ENCODE data around the gene GMEB2.
"Not testable (repeated sequence)": the region's sequence is repeated elsewhere in the genome, so short reads cannot be mapped to it uniquely, and the experiment has no call there.

GMEB2 gene

DNA sequence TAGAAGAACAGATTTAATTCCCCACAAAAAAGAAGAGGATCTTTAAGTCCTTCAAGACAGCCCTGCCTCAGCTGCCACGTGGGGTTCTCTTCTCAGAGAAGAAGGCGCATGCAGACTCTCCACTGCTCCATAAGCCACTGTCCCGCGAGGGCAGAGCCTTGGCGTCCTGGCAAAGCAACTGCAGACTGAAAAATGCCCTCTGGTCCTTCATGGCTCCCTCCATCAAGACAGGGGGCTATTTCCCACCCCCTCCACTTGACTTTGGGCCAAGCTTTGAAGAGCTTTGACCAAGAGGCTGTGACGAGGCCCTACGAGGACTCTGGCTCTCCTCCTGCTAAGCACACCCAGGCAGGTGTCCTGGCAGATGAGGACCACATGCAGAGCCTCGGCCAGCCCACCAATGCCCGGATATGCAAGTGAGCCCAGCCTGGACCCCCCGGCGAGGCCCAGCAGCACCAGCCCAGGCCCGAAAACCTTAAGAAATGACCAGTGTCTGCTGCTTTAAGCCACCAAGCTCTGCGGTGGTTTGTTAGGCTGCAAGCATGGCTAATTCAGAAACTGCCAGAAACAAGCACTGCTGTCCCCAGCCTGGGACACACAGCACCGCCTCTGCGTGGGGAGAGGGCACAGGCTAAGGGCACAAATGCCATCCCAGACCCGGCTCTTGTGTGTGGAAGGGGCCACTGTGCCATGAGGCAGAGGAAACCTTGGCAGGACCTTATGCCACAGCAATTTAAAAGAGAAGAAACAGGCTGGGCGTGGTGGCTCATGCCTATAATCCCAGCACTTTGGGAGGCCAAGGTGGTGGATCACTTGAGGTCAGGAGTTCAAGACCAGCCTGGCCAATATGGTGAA is 16.1 kb downstream of the GMEB2 start:
- no peak for DNase-seq

DNA sequence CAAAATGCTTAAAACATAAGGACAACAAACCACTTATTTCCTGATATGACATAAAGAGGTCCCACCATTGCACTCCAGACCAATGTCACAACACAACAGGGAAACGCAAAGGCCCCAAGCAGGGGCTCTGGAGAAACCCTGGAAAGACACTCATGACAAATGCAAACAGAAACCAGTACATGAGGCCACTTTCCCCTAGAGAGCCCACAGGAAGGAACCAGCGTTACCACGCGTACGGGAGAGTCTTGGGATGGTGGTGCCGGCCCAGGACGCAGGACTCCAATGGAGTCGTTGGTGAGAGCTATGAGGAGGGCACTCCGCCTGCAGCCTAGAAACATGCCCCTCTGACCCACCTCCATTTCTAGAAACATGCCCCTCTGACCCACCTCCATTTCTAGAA is 20.2 kb downstream of the GMEB2 start:
- no peak for DNase-seq

DNA sequence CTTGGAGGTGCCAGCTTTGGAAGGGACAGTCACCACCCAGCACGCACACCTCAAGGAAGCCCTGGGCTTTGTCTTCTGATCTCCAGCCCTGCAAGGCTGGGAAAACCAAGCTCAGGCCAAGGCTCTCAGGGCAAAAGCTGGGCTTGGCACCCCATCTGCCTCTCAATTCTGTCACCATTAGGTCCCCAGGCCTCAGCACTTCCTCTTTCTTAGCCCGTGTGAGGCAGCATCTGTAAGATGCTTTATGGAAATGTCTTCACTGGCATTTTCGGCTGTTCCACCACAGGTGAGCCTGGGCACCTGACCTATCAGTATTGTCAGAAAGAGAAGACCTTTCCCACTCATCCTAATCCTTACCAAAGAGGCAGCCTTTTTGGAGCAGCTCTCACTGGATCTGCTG is 24.6 kb downstream of the GMEB2 start:
- no peak for DNase-seq

DNA sequence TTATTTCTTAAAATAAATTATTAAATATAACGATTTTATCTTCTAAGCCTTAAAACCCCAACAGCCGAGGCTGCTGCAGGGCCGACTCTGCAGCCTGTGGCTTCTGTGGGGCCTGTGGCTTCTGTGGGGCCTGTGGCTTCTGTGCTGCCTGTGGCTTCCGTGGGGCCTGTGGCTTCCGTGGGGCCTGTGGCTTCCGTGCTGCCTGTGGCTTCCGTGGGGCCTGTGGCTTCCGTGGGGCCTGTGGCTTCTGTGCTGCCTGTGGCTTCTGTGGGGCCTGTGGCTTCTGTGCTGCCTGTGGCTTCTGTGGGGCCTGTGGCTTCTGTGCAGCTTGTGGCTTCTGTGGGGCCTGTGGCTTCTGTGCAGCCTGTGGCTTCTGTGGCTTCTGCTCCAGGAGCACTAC is 25.2 kb downstream of the GMEB2 start:
- DNase-seq, result not testable (repeated sequence)

DNA sequence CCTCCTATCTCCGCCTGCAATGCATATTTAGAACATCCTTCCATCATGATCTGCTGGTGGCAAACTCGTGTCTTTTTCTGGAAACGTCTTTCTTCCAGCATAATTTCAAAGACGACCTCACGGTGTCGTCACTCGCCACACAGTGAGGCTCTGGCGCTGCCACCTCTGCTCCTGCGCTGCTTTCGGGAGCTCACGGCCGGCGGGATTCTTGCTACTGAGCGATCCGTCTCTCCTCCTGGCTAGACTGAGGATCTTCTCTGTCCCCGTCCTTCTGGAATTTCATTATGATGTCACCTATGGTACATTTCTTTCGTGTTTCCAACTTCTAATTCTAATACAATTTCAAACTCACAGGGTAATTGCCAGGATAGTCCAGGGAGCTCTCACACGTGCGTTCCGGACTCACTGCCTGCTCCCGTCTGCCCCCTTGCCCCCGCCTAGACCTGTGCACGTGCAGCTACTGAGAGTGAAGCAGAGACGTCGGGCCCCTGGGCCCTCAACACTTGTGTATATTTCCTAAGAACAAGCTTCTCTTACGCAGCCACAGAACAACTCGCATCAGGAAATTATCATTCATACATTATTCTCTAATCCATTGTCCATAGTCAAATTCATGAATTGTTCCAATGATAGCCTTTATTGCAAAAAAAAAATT is 27.4 kb downstream of the GMEB2 start:
- no peak for DNase-seq

DNA sequence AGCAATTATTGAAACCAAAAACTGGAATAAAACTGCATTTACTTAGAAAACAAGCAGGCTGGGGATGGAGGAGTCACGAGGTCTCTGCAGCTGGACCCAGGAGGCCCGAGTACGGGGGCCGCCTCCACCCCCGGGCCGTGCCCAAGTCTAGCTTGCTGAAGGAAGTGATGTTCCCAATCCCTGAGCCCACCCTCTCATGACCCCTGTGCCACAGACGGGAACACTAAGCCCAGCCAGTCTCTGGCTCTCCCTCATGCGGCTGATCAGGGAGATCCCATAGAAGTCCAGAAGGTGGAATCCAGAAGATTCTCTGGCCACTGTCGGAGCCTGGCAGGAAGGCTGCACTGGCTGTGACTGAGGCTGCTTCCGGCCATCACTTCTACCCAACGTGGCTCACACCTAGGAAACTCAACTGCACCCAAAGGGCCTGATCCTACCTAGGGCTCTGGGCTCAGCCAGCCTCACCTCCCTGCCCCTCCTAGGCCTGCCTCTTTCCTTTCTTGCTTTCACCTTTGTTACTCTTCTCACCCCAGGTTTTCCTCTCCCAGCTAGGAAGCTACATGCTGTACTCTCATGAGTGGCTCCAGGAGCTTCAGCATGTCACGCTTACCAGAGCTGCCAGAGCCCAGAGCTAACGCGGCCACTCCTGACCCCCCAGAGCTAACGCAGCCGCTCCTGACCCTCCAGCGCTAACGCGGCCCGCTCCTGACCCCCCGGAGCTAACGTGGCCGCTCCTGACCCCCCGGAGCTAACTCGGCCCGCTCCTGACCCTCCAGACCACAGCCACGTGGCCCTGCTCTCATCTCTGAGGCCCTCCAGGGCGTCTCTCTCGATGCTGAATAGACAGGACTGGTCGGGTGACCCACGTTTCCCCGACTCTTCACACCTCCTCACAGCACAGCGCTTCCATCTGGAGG is 28.2 kb downstream of the GMEB2 start:
- DNase-seq, result no peak

DNA sequence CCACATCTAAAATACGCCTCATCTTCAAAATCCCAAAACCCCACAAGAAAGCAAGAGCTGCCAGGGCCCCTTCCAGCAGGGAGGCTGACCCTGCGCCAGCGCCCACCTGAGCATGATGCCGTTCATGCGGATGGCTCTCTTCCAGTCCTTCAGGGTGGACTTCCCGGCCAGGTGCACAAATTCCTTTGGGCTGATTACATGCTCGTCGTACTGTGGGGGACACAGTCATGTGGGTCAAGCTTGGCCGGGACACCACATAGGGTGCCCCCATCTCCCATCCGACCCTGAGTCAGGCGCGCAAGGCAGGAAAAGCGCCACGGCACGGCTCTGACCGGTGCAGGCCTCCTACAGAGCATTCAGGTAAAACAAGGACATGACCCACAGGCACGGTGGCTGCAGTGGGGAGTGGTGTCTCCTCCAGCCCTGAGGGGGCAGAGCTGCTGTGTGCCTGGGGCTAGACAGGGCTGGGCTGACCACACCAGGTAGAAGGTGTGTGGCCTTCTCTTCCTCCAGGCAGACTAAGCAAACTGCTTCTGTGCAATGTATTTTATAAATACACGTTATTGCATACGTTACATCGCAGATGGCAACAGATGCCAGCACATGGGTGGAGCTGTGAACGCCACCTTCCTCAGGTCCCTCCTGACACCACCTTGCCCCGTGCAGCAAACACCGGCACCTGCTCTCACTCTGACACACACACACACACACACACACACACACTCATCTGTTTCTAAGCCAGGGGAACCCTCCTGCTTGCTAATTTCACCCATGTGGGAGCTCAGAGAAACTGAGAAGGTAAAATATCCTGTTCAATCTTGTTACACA is 29.0 kb downstream of the GMEB2 start:
- DNase-seq, result no peak

DNA sequence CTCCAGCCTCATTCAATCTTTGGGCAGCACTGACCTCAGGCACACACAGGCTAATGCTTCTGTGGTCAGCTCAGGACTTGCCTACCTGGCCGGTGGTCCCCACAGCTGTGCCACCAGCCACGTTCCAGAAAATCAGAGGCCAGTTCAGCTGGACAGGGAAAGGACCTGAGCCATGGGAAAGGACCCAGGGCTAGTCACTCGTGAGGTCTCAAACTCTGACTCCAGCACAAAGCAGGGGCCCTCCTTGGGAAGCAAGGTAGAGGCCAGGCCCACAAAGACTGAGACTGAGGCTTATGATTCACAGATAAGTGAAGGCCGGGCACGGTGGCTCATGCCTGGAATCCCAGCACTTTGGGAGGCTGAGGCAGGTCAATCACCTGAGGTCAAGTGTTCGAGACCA is 30.5 kb downstream of the GMEB2 start:
- no peak for DNase-seq

DNA sequence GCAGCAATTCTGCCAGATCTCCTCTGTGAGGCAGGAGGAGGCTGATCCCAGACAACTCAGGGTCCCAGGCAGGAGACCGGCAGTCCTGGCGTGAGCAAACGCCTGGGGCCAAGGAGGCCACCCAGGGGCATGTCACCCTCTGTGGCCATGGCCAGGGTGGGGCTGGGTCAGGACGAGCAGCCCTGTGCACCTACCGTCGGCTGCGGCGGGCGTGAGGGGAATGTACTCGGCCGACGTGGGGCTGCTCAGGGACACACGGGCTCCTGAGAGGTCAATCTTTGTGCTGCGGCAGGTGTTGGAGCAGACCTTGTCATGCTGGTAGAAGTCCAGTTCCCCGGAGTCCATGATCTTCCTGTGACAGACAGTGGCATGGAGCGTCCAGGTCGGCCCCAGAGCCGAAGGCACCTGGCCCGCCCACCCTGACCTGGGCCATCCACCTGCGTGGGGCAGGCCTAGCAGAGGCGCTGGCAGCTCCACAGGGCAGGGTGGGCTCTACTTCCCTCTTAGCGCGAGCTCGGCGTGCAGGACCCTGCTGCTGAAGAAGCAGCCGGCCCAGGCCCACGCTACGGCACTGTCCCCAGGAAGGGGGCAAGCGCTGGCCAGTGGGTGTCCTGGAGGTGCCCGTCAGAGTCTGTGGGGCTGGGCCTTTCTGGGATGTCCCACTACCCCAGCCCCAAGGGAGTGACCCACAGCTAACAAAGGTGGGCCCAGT is 31.3 kb downstream of the GMEB2 start:
- DNase-seq, result no peak

DNA sequence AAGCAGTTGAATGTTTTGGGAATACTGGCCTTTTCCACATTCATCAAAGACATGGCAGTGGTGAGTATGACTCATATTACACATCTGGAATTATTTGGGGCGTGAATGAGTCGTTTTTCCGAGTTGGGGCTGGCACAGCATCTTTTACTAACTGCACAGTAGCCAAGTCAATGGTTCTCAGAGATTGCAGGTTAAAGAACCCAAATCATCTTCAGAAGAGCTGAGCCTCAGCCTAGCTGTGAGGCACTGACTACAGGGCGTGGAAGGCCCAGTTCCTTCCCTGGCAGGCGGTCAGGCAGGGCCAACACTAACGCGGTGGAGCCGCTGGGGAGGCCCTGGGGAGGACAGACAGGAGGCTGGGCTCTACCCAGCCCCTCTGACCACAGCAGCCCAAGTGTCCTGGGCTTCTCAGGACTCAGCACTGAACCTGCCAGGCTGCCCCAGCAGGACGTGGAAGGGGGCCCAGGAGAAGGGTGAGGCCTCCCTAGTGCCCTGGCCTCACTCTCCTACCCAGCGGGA is 32.8 kb downstream of the GMEB2 start:
- DNase-seq, result no peak

DNA sequence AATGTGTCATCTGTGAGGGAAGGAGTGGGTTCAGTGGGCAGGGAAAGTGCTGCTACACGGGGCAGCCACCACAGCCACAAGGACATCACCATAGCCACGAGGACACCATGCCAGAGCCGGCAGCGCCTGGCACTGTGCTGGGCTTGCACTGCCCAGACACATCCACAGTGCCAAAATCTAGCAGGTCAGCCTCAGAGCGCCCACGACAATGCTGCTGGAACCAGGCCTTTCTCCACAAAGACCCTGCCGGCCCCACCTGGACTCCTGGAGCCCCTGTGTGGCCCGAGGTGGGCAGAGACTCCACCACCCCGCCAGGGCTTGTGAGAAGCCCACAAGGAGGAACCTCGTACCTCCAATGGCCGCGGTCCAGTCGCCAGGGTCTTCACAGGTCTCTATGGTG is 34.2 kb downstream of the GMEB2 start:
- no peak for DNase-seq

DNA sequence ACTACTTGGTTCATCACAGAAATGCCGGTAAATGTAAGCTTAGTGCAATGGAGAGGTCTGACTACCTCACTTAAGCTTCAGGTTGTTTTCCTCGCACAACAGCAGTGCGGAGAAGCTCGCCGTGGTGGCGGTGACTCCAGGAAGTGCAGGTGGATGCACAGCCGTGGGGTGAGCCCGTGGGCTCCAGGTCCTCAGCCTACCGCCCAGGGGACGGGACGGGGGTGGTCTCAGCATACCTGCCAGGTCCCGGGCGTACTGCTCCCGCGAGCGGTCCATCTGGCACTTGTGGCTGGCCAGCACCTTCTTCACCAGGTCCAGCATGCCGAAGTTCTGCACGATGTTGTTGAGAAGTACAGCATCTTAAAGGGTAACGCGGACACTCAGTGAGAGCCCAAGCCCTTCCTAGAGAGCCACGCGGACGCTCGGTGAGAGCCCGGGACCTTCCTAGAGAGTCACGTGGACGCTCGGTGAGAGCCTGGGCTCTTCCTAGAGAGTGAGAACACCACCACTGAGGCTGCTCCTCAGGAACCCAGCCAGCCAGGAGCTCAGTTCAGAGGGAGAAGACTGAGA is 35.0 kb downstream of the GMEB2 start:
- no peak for DNase-seq

DNA sequence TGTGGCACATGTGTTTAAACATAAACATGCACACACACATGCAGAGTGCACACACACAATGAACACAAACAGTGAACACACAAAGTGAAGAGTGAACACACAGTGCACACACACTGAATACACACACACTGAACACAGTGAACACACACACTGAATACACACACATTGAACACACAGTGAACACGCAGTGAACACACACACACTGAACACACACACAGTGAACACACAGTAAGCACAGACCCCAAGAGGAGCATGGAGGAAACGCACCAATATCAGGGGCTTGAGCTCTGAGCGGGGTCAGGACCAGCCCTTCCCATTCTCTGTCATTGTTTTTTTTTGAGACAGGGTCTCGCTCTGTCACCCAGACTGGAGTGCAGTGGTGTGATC is 35.8 kb downstream of the GMEB2 start:
- no peak for DNase-seq

DNA sequence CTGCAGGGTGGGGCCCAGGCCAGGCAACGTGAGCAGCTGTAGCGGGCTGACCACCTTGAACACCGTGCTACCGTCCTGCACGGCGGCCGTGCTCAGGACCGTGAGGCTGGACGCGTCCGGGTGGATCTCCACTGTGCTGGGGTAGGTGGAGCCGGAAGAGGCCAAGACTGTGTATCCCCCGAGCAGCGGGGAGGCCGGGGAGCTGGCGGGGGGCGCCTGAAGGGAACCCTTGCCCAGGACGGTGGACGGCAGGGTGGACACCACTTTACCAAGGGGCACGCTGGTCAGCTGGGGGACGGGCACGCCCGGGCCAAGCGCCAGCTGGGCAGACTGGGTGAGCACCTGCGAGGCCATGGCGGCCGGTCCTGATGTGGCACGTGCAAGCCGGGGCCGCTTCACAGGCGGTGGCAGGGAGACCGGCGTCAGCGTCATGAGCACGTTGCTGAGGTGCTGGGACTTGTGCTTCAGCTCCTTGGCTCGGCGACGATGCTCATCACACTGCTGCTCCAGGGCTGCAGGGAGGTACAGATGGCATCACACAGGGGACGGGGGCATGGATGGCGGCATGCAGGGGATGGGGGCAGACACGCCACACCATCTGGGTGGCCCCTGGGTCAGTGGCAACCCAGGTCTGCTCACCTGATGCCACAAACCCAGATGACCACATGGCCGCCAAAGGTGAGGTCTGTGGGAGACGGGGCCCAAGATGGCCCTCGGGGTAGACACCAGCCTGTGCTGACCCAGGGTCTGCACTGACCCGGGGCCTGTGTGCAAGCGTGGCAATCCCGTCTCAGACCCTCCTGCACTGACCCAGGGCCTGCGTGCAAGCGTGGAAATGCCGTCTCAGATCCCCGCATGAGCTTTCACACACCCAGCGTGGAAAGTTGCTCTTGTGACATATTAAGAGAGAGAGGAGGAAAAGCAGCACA is 36.4 kb downstream of the GMEB2 start:
- no peak for DNase-seq

DNA sequence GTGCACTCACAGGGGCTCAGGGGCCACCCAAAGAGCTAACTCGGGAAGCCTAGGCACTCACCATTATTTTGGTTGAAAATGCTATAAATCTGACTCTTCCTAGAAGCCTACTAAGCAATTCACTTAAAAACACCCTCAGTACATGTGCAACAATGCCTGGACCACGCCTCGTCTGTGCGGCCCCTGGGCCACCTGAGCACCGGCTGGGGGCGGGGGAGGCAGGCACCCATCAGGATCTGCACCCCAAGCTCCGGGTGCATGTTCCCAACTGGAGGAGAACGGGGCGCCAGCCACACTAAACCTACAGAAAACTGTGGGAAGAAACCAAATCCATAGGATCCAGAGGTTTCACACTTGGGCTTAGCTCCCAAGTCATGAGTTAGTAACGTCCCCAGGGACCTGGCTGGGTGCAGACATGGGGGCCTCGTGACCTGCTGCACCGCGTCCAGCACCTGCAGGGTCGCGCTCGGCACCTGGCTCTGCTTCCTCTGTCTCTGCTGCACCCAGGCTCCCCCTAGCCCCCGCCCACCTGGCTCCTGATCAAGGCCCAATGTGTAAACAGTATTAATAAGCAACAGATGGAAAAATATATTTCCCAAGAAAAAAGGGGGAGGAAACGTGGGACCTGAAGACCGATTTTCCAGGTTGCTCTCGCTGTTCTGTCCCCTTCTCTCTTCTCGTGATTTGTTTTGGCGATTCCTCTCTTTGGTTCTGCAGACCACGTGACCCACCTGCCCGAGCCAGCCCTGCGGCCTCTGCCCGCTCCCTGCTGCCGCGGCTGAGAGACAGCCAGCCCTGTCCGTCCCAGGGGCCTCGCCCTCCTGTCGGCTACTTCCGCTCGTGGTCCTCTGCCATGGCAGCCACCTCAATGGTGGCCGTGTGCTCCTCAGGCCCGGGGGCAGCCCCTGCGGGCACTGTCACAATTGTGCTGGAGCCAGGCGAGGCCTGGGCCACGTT is 37.4 kb downstream of the GMEB2 start:
- no peak for DNase-seq

DNA sequence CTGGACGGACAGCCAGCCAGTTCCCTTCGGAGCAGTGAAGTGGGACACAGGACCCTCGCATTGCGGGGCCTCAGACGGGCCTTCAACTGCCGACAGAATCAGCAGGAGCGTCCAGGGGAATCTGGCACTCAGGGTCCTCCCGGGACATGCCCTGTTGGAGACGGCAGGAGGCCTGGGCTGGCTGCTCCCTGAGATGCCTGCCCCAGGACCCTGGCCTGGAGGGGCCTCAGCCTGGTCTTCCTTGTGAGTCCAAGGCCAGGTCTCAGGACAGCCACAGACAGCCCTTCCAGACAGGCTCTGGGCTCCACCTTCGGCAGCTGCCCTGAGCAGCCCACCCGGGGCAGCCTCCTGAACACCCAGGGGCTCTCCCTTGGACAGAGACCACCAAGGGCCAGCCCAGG is 38.3 kb downstream of the GMEB2 start:
- no peak for DNase-seq

DNA sequence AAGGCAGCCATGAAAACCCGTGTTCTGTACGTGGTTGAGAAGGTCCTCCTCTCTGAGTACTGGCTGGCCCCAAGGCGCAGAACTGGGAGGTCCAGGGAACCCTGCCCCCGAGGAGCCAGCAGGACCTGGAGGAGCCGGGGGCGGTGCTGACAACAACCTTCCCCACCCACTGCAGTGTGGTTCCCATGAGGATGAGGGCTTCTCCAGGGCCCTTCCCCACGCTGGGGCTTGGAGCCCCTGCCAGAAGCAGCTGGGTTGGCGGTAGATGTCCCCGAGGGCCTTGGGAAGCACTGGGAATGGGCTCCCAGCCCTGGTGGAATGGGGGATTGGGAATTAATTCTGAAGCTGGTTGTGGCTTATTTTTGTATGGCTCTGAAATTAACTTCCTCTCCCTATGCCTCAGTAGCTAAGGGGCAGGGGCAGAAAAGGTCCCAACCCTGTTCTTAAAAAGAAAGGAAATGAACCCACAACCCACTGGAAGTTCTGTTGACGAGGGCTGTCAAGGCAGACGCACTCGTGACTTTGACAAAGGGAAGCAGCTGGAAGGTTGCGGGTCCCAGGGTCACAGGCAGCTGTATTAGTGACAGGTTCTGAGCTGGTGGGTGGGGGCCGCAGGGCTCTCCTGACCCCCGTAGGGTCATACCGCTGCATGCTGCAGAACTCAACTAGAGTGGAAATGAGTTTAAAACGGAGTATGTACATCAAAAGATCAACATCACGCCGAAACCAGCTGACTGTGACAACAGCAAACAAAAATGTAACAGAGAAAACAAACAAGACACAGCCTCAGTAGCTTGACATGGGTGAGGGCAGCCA is 38.9 kb downstream of the GMEB2 start:
- no peak for DNase-seq

DNA sequence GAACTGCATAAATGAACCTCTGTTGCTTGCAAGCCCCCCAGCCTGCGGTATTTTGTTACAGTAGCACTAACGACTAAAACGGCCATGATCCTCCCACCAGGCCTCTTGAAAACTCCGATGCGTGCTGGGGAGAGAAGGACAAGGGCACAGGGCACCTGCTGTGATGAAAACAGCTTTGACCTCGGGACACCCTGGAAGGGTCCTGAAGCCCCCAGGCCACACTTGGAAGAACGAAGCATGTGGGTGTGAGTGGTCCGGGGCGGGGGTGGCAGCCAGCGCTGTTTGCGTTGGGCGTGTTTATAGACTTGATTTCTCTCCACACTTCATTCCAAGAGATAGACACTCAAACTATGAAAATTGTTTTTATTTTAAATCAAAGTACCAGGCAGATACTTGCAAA is 39.6 kb downstream of the GMEB2 start:
- no peak for DNase-seq

Measured in DMS153 (cell line).